GM12865 (cell line): Measurements from ENCODE around the gene ZNF853.
"Not testable (repeated sequence)": the region's sequence is repeated elsewhere in the genome, so short reads cannot be mapped to it uniquely, and the experiment has no call there.

Experiments
- DNase-seq: peaks from one replicate; pipeline ENCODE4 v3.0.0; 2010; ENCODE audit warnings: low read depth
- H3K4me3 ChIP-seq: 2 replicates; pipeline ENCODE4 v1.5.1; 2011; ENCODE audit warnings: mild to moderate bottlenecking, low read depth, low read length, control low read depth
- TF ChIP-seq, protein P1 (sequence below): IDR thresholded peaks from 2 replicates; pipeline ENCODE4 v1.5.1; 2011; ENCODE audit warnings: low read length, control low read depth, low read depth, inconsistent platforms; ENCODE audit not compliant: insufficient read depth; ENCODE audit errors: missing control alignments

ZNF853 gene

GRCh38 chr7:6577369-6578113 is 37.9 kb upstream of the ZNF853 start, which contains the start of gene ZDHHC4:
ZDHHC4 (plus strand) TSS chr7:6577454; CDS start chr7:6580562, 3,108 bp downstream.
- peak; percentile 96 for DNase-seq
- H3K4me3 ChIP-seq, result peak within 1 kb of the TSS; percentile 83
- TF ChIP-seq, protein P1, sequence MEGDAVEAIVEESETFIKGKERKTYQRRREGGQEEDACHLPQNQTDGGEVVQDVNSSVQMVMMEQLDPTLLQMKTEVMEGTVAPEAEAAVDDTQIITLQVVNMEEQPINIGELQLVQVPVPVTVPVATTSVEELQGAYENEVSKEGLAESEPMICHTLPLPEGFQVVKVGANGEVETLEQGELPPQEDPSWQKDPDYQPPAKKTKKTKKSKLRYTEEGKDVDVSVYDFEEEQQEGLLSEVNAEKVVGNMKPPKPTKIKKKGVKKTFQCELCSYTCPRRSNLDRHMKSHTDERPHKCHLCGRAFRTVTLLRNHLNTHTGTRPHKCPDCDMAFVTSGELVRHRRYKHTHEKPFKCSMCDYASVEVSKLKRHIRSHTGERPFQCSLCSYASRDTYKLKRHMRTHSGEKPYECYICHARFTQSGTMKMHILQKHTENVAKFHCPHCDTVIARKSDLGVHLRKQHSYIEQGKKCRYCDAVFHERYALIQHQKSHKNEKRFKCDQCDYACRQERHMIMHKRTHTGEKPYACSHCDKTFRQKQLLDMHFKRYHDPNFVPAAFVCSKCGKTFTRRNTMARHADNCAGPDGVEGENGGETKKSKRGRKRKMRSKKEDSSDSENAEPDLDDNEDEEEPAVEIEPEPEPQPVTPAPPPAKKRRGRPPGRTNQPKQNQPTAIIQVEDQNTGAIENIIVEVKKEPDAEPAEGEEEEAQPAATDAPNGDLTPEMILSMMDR, result no peak

GRCh38 chr7:6578114-6579084 is 37.0 kb upstream of the ZNF853 start:
- TF ChIP-seq, protein P1, result no peak
- DNase-seq, result no peak
- H3K4me3 ChIP-seq, result peak overlapping the region; percentile 83

DNA sequence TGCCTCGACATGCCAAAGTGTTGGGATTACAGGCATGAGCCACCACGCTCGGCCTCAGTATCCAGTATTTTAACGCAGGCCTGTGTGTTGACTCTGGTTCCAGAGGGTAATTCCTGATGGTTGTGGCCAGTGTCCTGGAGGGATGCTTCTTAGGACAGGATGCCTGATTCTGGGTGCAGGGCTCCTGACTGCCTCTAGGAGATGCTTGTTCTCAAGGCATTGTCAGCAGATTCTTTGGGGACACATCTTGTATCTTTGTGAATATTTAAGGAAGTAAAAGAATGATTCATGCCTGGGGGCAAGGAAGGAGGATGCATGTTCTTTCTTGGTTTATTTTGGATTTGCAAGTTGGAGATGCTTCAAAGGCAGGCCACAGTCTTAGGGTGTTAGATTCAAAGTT is 36.0 kb upstream of the ZNF853 start:
- DNase-seq, result peak; percentile 26
- TF ChIP-seq, protein P1, result peak; percentile 14
- no peak overlapping the region for H3K4me3 ChIP-seq

DNA sequence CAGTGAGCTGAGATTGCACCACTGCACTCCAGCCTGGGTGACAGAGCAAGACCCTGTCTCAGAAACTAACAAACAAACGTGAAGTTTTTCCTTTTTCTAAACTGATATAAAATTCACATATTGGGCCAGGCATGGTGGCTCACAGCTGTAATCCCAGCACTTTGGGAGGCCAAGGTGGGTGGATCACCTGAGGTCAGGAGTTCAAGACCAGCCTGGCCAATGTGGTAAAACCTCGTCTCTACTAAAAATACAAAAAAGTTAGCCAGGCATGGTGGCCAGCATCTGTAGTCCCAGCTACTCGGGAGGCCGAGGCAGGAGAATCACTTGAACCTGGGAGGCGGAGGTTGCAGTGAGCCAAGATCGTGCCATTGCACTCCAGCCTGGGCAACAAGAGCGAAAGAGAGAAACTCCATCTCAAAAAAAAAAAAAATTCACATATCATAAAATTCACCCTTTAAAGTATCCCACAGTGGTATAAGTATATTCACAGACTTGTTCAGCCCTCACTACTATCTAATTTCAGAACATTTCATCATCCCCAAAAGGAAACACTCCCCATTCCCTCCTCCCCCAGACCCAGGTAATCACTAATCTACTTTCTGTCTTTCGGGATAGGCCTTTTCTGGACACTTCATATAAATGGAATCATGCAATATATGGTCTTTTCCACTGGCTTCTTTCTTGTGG is 29.5 kb upstream of the ZNF853 start:
- not testable (repeated sequence) for H3K4me3 ChIP-seq, DNase-seq

GRCh38 chr7:6588566-6588965 is 26.8 kb upstream of the ZNF853 start:
- DNase-seq, result no peak
- TF ChIP-seq, protein P1, result no peak
- H3K4me3 ChIP-seq, result no peak overlapping the region

DNA sequence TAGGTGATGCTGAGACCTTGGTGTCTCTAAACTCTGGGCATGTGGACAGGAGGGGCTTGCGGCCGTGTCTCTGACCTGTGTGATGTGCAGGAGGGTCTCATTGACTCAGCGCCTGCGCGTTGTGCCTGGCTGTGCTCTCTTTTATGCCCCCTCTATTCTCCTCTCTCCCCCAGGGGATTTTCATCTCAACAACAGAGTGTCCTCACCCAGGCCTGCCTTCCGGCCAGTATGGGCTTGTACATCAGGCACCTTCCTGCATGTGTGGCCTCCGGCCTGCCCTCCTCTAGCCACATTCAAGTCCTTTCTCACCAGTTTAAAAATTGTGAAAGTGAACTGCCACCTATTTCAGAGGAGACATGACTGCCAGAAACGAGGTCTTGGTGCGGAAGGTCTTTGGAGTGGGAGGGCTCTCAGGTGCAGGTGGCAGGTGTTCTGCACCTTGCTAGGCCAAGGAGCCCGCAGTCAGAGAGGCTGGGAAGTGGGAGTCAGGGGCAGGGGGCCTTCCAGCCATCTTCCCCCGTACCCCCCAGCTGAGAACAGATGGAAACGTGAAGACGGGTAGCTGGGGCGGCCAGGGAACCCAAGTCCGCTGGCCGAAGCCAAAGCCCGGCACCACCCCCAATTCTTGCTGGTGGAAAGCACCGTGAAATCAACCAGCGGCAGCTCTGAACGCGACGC is 26.1 kb upstream of the ZNF853 start:
- no peak for DNase-seq
- TF ChIP-seq, protein P1, result no peak
- H3K4me3 ChIP-seq, result peak overlapping the region; percentile 7
